GM18505 (cell line): Measurements from ENCODE around the gene ACOX1.

ENCODE experiments used
- ATAC-seq: cut with Tn5 transposase; IDR thresholded peaks from one replicate; pipeline ENCODE4 v1.9.1; 2021; ENCODE audit not compliant: unreplicated experiment
- POLR2A ChIP-seq: IDR thresholded peaks from 4 replicates; pipeline ENCODE4 v1.6.1; 2011; ENCODE audit warnings: borderline replicate concordance; ENCODE audit not compliant: insufficient read depth, insufficient read length; ENCODE audit errors: extremely low read depth

The ACOX1 gene

GRCh38 chr17:75896415-75897159 is 82.4 kb downstream of the ACOX1 start, which contains the start of gene TRIM65:
Gene TRIM65 (minus strand): TSS chr17:75896951. CDS start chr17:75896937, 14 bp downstream.
- TF ChIP-seq POLR2A: peak; percentile 86
- peak; percentile 53 for ATAC-seq

GRCh38 chr17:75895370-75896155 is 83.4 kb downstream of the ACOX1 start:
- no peak for ATAC-seq
- TF ChIP-seq POLR2A: no peak

- ATAC-seq: no peak
- TF ChIP-seq POLR2A: no peak
Measured at GRCh38 chr17:75894049-75894733, 84.8 kb downstream of the ACOX1 start.

GRCh38 chr17:75893305-75894048 is 85.5 kb downstream of the ACOX1 start:
- TF ChIP-seq POLR2A: no peak
- ATAC-seq: no peak

- no peak for ATAC-seq
- no peak for TF ChIP-seq POLR2A
Measured at GRCh38 chr17:75892556-75893224, 86.3 kb downstream of the ACOX1 start.

- no peak for ATAC-seq
- no peak for TF ChIP-seq POLR2A
Measured at GRCh38 chr17:75891605-75892555, 87.1 kb downstream of the ACOX1 start.
